K562 (cell line): ENCODE results near the gene ANKLE1. TPM values are rescaled to one million over a fixed set of nuclear protein-coding genes. Genes with fewer than 3 reads are reported as not detected.
A peak's percentile ranks its signal among the peaks of the same experiment; 100 is the strongest.

ENCODE experiments used
- ADNP ChIP-seq: fragments of 200-800 bp; sonication (Bioruptor generic); IDR thresholded peaks from 2 replicates; pipeline ENCODE4 v1.6.1; 2016; ENCODE audit warnings: missing genetic modification characterization, missing compliant biosample characterization
- CBFA2T3 ChIP-seq: fragments of 450-650 bp; IDR thresholded peaks from 2 replicates; pipeline ENCODE4 v1.6.1; 2017
- KDM1A ChIP-seq, 2 experiments: fragments of 450-650 bp; IDR thresholded peaks; 2 replicates each; pipeline ENCODE4 v1.6.1; 2016; ENCODE audit warnings: mild to moderate bottlenecking in 2 of 2
- PHB2 ChIP-seq: fragments of 450-650 bp; IDR thresholded peaks from 2 replicates; pipeline ENCODE4 v1.6.1; 2017; ENCODE audit warnings: low read depth
- SOX6 ChIP-seq: fragments of 450-650 bp; IDR thresholded peaks from 2 replicates; pipeline ENCODE4 v1.6.1; 2014; ENCODE audit warnings: mild to moderate bottlenecking
- STAG1 ChIP-seq: sonication (generic); formaldehyde crosslinking; IDR thresholded peaks from 2 replicates; pipeline ENCODE4 v1.5.0; 2020; ENCODE audit warnings: missing genetic modification reagents, borderline replicate concordance
- ZBTB17 ChIP-seq: fragments of 450-650 bp; formaldehyde crosslinking; IDR thresholded peaks from 2 replicates; pipeline ENCODE4 v1.4.0; 2020; ENCODE audit warnings: mild to moderate bottlenecking
- ZC3H4 ChIP-seq: sonication (generic); formaldehyde crosslinking; IDR thresholded peaks from 2 replicates; pipeline ENCODE4 v1.9.0; 2021; ENCODE audit warnings: missing genetic modification reagents, borderline replicate concordance
- ZNF57 ChIP-seq: fragments of 450-650 bp; formaldehyde crosslinking; IDR thresholded peaks from 2 replicates; pipeline ENCODE4 v1.4.0; 2020; ENCODE audit warnings: mild to moderate bottlenecking, moderate library complexity
- ZNF75A ChIP-seq: fragments of 450-650 bp; formaldehyde crosslinking; IDR thresholded peaks from 2 replicates; pipeline ENCODE4 v1.4.0; 2020; ENCODE audit warnings: mild to moderate bottlenecking
- ZNF76 ChIP-seq: fragments of 250-450 bp; sonication (Bioruptor Pico); IDR thresholded peaks from 2 replicates; pipeline ENCODE4 v1.4.0; 2020; ENCODE audit warnings: mild to moderate bottlenecking, moderate library complexity, borderline replicate concordance
- polyA plus RNA-seq, 8 experiments: library from polyadenylated mRNA; depleted of rRNA in 4 of 8; stranded (reverse) in 5 of 8; unstranded in 3 of 8; fragments of >200 nt; fragmentation: Nextera tagmentation in 2 of 8; fragmentation: Illumina TruSeq in 1 of 8; extraction: Ambion mirVana in 2 of 8; extraction: Trizol in 1 of 8; gene quantifications; 2 replicates each; pipeline versions ENCODE4 v1.2.1 to v1.2.3, GENCODE V29; 2011 to 2014; ENCODE audit warnings: inconsistent platforms in 1 of 8, missing spikeins in 1 of 8
- total RNA-seq, 7 experiments: library from RNA; depleted of rRNA in 6 of 7; stranded (reverse); fragments of >200 nt in 6 of 7; fragmentation: Illumina TruSeq in 2 of 7; extraction: Trizol in 2 of 7; gene quantifications; 2 replicates each; pipeline versions ENCODE4 v1.2.1 to v1.2.3, GENCODE V29; 2011 to 2021; ENCODE audit warnings: low replicate concordance in 1 of 7
- TF ChIP-seq, protein P1 (sequence below): fragments of 250-450 bp; sonication (Bioruptor Pico); IDR thresholded peaks from 2 replicates; pipeline ENCODE4 v1.8.0; 2021; ENCODE audit warnings: mild to moderate bottlenecking, moderate library complexity
- TF ChIP-seq, protein P2 (sequence below): fragments of 450-650 bp; formaldehyde crosslinking; IDR thresholded peaks from 2 replicates; pipeline ENCODE4 v1.4.0; 2022; ENCODE audit warnings: missing genetic modification characterization
- TF ChIP-seq, protein P3 (sequence below), 2 experiments: fragments of 450-650 bp; conservative IDR thresholded peaks; 2 replicates each; pipeline ENCODE4 v1.6.1; 2017; ENCODE audit warnings: mild to moderate bottlenecking in 2 of 2, moderate library complexity in 2 of 2
- TF ChIP-seq, protein P4 (sequence below): IDR thresholded peaks from 3 replicates; pipeline ENCODE4 v1.6.1; 2011; ENCODE audit warnings: borderline replicate concordance, mild to moderate bottlenecking; ENCODE audit not compliant: insufficient read length, insufficient read depth
- TF ChIP-seq, protein P5 (sequence below), 2 experiments: fragments of 450-650 bp in 1 of 2; sonication (generic) in 1 of 2; formaldehyde crosslinking in 1 of 2; IDR thresholded peaks in 1 of 2; conservative IDR thresholded peaks in 1 of 2; 2 replicates each; pipeline versions ENCODE4 v1.6.1 to v1.8.1; 2016 to 2023; ENCODE audit warnings: mild to moderate bottlenecking in 2 of 2, moderate library complexity in 2 of 2, inconsistent platforms in 1 of 2, missing genetic modification reagents in 1 of 2
- TF ChIP-seq, protein P6 (sequence below), 2 experiments: IDR thresholded peaks; 2 replicates each; pipeline ENCODE4 v1.6.1; 2012; ENCODE audit warnings: improper control_type of control experiment in 2 of 2, low read depth in 2 of 2, low read length in 2 of 2, borderline replicate concordance in 1 of 2

Gene ANKLE1
- total and polyA plus RNA-seq, 9 of the 15 experiments (the other 6 are each of a cell fraction or from before 2014, with no cell fraction given): 0.63 to 9.2 (median 2.9) TPM

DNA sequence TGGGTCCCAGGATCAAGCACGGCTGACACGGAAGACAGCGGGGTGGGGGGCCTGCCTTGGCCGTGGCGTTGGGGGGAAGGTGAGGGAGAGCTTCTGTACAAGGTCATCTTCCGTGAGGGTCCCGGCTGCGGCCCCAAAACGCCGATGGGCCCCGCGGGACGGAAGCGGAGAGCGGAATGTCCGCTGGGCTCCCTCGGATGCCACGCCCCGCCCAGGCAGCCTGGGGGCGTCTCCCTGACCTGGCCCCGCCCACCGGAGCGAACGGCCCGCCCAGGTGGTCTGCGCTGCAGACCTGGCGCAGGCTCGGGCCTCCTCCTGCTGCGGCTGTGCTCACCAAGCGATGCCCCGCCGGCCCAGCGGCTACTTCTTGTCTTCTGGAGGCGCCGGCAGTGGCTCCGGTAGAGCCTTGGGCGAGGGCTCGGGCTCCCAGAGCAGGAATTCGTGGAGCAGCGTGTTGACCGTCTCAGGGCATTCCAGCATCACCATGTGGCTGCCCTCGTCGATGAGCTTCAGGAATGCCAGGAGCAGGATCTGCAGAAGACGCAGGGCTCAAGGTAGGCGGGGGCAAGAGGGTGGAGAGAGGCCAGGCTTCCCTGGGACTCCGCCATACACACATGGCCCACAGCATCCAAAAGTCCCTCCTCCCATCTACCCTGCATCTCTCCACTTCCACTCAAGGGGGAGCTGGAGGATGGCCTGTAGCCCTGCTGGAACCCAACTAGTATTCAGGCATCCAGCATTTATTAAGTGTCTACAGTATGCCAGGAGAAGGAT, 10.8 kb downstream of the ANKLE1 start (continued):
- 0 out of 2 replicates have a peak, but pooled peaks have one; percentile 7 for TF ChIP-seq PHB2
- no peak for TF ChIP-seq ADNP
- TF ChIP-seq, protein P1, sequence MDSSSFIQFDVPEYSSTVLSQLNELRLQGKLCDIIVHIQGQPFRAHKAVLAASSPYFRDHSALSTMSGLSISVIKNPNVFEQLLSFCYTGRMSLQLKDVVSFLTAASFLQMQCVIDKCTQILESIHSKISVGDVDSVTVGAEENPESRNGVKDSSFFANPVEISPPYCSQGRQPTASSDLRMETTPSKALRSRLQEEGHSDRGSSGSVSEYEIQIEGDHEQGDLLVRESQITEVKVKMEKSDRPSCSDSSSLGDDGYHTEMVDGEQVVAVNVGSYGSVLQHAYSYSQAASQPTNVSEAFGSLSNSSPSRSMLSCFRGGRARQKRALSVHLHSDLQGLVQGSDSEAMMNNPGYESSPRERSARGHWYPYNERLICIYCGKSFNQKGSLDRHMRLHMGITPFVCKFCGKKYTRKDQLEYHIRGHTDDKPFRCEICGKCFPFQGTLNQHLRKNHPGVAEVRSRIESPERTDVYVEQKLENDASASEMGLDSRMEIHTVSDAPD (CRISPR knock-in tag): no peak
- TF ChIP-seq, protein P2, sequence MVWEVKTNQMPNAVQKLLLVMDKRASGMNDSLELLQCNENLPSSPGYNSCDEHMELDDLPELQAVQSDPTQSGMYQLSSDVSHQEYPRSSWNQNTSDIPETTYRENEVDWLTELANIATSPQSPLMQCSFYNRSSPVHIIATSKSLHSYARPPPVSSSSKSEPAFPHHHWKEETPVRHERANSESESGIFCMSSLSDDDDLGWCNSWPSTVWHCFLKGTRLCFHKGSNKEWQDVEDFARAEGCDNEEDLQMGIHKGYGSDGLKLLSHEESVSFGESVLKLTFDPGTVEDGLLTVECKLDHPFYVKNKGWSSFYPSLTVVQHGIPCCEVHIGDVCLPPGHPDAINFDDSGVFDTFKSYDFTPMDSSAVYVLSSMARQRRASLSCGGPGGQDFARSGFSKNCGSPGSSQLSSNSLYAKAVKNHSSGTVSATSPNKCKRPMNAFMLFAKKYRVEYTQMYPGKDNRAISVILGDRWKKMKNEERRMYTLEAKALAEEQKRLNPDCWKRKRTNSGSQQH (CRISPR knock-in tag): no peak
- TF ChIP-seq CBFA2T3: no peak
- TF ChIP-seq, protein P3, sequence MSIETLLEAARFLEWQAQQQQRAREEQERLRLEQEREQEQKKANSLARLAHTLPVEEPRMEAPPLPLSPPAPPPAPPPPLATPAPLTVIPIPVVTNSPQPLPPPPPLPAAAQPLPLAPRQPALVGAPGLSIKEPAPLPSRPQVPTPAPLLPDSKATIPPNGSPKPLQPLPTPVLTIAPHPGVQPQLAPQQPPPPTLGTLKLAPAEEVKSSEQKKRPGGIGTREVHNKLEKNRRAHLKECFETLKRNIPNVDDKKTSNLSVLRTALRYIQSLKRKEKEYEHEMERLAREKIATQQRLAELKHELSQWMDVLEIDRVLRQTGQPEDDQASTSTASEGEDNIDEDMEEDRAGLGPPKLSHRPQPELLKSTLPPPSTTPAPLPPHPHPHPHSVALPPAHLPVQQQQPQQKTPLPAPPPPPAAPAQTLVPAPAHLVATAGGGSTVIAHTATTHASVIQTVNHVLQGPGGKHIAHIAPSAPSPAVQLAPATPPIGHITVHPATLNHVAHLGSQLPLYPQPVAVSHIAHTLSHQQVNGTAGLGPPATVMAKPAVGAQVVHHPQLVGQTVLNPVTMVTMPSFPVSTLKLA (conservative IDR thresholded peaks at IDR 0.05): peak; percentile 53 to 68; a peak in 3 of 4 replicates
- TF ChIP-seq, protein P4, sequence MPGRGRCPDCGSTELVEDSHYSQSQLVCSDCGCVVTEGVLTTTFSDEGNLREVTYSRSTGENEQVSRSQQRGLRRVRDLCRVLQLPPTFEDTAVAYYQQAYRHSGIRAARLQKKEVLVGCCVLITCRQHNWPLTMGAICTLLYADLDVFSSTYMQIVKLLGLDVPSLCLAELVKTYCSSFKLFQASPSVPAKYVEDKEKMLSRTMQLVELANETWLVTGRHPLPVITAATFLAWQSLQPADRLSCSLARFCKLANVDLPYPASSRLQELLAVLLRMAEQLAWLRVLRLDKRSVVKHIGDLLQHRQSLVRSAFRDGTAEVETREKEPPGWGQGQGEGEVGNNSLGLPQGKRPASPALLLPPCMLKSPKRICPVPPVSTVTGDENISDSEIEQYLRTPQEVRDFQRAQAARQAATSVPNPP: no peak
- TF ChIP-seq ZNF75A (CRISPR knock-in tag): no peak
- peak in 1 of 2 experiments; percentile 33; a peak in 1 of 4 replicates for TF ChIP-seq KDM1A (IDR thresholded peaks at IDR 0.05)
- no peak for TF ChIP-seq ZNF57 (CRISPR knock-in tag)
- TF ChIP-seq ZBTB17 (CRISPR knock-in tag): 0 out of 2 replicates have a peak, but pooled peaks have one; percentile 30
- no peak; the same call in 1 of the 2 replicates for TF ChIP-seq SOX6
- no peak for TF ChIP-seq ZC3H4
- TF ChIP-seq, protein P5, sequence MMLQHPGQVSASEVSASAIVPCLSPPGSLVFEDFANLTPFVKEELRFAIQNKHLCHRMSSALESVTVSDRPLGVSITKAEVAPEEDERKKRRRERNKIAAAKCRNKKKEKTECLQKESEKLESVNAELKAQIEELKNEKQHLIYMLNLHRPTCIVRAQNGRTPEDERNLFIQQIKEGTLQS (IDR thresholded peaks at IDR 0.05): no peak
- TF ChIP-seq, protein P5 (CRISPR knock-in tag; conservative IDR thresholded peaks at IDR 0.05): no peak
- TF ChIP-seq ZNF76: no peak
- TF ChIP-seq STAG1: peak; percentile 76; the same call in 1 of the 2 replicates
- TF ChIP-seq, protein P6, sequence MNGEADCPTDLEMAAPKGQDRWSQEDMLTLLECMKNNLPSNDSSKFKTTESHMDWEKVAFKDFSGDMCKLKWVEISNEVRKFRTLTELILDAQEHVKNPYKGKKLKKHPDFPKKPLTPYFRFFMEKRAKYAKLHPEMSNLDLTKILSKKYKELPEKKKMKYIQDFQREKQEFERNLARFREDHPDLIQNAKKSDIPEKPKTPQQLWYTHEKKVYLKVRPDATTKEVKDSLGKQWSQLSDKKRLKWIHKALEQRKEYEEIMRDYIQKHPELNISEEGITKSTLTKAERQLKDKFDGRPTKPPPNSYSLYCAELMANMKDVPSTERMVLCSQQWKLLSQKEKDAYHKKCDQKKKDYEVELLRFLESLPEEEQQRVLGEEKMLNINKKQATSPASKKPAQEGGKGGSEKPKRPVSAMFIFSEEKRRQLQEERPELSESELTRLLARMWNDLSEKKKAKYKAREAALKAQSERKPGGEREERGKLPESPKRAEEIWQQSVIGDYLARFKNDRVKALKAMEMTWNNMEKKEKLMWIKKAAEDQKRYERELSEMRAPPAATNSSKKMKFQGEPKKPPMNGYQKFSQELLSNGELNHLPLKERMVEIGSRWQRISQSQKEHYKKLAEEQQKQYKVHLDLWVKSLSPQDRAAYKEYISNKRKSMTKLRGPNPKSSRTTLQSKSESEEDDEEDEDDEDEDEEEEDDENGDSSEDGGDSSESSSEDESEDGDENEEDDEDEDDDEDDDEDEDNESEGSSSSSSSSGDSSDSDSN (IDR thresholded peaks at IDR 0.05; ENCODE audit: borderline replicate concordance in 1 of 2, low read depth in 2 of 2, low read length in 2 of 2): no peak
